ENCODE results near the gene EFNB1.

DNA sequence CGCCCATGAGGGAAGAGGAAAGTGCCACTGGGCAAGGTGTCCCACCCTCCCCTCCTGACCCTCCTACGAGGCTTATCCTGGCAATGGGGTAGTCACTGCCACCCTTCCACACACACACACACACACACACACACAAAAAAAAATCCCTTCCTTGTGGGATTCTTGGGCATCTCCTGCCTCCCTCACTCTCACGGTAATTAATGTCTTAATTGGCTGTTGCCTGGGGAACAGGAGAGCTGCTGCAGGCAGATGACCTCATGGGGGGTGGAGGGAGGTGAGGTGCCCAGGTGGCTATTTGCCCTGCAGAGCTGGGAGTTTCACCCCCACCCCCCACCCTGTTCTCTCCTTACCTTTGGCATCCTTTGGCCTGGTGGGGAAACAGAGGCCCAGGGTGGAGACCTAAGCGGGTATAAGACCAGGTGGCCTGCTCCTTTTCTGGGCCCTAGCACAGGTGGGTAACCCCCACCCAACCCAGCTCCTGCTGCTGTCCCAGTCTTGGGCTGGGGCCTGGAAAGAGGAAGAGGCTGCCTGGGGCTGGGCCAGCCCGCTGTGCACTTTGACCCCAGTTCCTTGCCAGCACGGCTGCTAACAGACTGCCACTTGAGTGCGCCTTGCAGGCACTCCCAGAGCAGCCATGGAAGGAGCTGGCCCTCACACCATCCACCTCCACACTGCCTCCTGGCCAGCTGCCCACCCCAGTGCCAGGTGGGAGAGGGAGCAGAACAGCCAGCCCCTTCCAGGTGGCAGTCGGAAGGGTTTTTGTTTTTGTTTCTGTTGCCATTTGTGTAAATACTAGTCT lies 12.6 kb downstream of the EFNB1 start:
- TF ChIP-seq, protein P1, sequence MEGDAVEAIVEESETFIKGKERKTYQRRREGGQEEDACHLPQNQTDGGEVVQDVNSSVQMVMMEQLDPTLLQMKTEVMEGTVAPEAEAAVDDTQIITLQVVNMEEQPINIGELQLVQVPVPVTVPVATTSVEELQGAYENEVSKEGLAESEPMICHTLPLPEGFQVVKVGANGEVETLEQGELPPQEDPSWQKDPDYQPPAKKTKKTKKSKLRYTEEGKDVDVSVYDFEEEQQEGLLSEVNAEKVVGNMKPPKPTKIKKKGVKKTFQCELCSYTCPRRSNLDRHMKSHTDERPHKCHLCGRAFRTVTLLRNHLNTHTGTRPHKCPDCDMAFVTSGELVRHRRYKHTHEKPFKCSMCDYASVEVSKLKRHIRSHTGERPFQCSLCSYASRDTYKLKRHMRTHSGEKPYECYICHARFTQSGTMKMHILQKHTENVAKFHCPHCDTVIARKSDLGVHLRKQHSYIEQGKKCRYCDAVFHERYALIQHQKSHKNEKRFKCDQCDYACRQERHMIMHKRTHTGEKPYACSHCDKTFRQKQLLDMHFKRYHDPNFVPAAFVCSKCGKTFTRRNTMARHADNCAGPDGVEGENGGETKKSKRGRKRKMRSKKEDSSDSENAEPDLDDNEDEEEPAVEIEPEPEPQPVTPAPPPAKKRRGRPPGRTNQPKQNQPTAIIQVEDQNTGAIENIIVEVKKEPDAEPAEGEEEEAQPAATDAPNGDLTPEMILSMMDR (IDR thresholded peaks at IDR 0.05) = no peak
- no peak for TF ChIP-seq EP300 (IDR thresholded peaks at IDR 0.05)

All from gastroesophageal sphincter (tissue), 3 donors.